Measurements from ENCODE around the gene NTRK1.

NTRK1 gene

GRCh38 chr1:156858959-156859522 lies 1.6 kb upstream of the NTRK1 start, which contains the start of gene INSRR:
Gene INSRR (minus strand): TSS chr1:156859117. CDS start chr1:156858621, 496 bp downstream.
- no peak for DNase-seq

- DNase-seq, result peak; percentile 40
These were observed 1.0 kb upstream of the NTRK1 start for GRCh38 chr1:156859523-156860112.

- peak; percentile 82 for DNase-seq
These were observed 495 bp upstream of the NTRK1 start for GRCh38 chr1:156860113-156860627.

- DNase-seq, result no peak
These were observed 1.9 kb downstream of the NTRK1 start for GRCh38 chr1:156862584-156862983.

- DNase-seq, result no peak
These were observed 2.4 kb downstream of the NTRK1 start for GRCh38 chr1:156862997-156863599.

- DNase-seq, result no peak
These were observed 3.0 kb downstream of the NTRK1 start for GRCh38 chr1:156863631-156864030.

GRCh38 chr1:156864796-156865195 lies 4.1 kb downstream of the NTRK1 start:
- DNase-seq, result no peak

GRCh38 chr1:156865258-156865657 lies 4.6 kb downstream of the NTRK1 start:
- DNase-seq, result no peak

GRCh38 chr1:156865865-156866248 lies 5.2 kb downstream of the NTRK1 start:
- no peak for DNase-seq

GRCh38 chr1:156866249-156866909 lies 5.7 kb downstream of the NTRK1 start:
- DNase-seq, result no peak

- no peak for DNase-seq
These were observed 7.7 kb downstream of the NTRK1 start for GRCh38 chr1:156868341-156868740.

GRCh38 chr1:156869455-156869854 lies 8.8 kb downstream of the NTRK1 start:
- no peak for DNase-seq

GRCh38 chr1:156873659-156874058 lies 13.0 kb downstream of the NTRK1 start:
- DNase-seq, result no peak

GRCh38 chr1:156874142-156874541 lies 13.5 kb downstream of the NTRK1 start:
- no peak for DNase-seq

GRCh38 chr1:156874572-156875340 lies 14.1 kb downstream of the NTRK1 start:
- DNase-seq, result no peak

GRCh38 chr1:156875341-156875615 lies 14.6 kb downstream of the NTRK1 start:
- DNase-seq, result no peak

- DNase-seq, result peak; percentile 54
These were observed 15.6 kb downstream of the NTRK1 start for GRCh38 chr1:156876281-156876680.

- DNase-seq, result no peak
These were observed 16.9 kb downstream of the NTRK1 start for GRCh38 chr1:156877433-156878170.

GRCh38 chr1:156879876-156880275 lies 19.2 kb downstream of the NTRK1 start:
- DNase-seq, result no peak

- DNase-seq, result peak; percentile 41
These were observed 19.8 kb downstream of the NTRK1 start for GRCh38 chr1:156880473-156880872.

- DNase-seq, result no peak
These were observed 20.4 kb downstream of the NTRK1 start for GRCh38 chr1:156881101-156881500.

- DNase-seq, result no peak
These were observed 21.0 kb downstream of the NTRK1 start for GRCh38 chr1:156881663-156882062.

GRCh38 chr1:156882543-156882942 lies 21.9 kb downstream of the NTRK1 start:
- no peak for DNase-seq

Data from RPMI8226 (cell line).